ENCODE results near the gene MAGI1.

DNA sequence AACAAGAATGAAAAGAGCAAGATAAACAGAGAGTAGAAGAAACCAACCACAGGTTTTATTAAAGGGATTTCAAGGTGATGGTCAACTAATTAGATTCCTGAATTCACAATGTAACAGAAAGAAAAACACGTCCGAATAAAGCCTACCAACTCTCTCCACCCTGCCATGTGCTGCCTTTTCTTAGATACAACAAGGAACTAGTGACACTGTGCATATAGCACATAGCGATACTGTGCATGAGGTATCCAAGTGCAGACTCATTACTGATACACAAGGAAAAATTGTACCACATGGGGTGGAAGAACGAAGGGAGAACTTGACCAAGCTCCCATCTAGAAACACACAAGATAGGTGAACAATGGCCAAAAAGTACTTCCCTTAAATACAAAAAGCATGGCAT, 154.6 kb downstream of the MAGI1 start:
- TF ChIP-seq, protein P1, sequence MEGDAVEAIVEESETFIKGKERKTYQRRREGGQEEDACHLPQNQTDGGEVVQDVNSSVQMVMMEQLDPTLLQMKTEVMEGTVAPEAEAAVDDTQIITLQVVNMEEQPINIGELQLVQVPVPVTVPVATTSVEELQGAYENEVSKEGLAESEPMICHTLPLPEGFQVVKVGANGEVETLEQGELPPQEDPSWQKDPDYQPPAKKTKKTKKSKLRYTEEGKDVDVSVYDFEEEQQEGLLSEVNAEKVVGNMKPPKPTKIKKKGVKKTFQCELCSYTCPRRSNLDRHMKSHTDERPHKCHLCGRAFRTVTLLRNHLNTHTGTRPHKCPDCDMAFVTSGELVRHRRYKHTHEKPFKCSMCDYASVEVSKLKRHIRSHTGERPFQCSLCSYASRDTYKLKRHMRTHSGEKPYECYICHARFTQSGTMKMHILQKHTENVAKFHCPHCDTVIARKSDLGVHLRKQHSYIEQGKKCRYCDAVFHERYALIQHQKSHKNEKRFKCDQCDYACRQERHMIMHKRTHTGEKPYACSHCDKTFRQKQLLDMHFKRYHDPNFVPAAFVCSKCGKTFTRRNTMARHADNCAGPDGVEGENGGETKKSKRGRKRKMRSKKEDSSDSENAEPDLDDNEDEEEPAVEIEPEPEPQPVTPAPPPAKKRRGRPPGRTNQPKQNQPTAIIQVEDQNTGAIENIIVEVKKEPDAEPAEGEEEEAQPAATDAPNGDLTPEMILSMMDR (IDR thresholded peaks at IDR 0.05) = no peak
- TF ChIP-seq EZH2 (IDR thresholded peaks at IDR 0.05; ENCODE audit: borderline replicate concordance, insufficient read depth, low read depth, low read length, poor library complexity, severe bottlenecking) = no peak
